PC-9 (cell line): ENCODE measurements around the gene PTH1R. TPM values are rescaled to one million over a fixed set of nuclear protein-coding genes. Genes with fewer than 3 reads are reported as not detected.

Experiments
- Bru-seq: library from RNA; stranded (reverse); fragments of 400-500 nt; gene quantifications from one replicate; lab custom pipeline; 2021; lab: Mats Ljungman, UMichigan
- BruChase-seq, 2 experiments: library from RNA; stranded (reverse); fragments of 400-500 nt; gene quantifications; one replicate each; lab custom pipeline; 2021; lab: Mats Ljungman, UMichigan
- BruUV-seq: library from RNA; stranded (reverse); fragments of 400-500 nt; replicated peaks from 2 replicates; lab custom pipeline; 2021; lab: Mats Ljungman, UMichigan
- CTCF ChIA-PET: fragments of 300-600 bp; sonication (Branson Sonifier 250); formaldehyde crosslinking; loops from one replicate; lab custom pipeline; 2022; ENCODE audit warnings: antibody characterized with exemption; lab: Charles Lee
- POLR2A ChIA-PET: fragments of 300-600 bp; sonication (Branson Sonifier 250); formaldehyde crosslinking; loops from one replicate; lab custom pipeline; 2022; ENCODE audit warnings: antibody characterized with exemption; ENCODE audit not compliant: unreplicated experiment; lab: Charles Lee
- DNase-seq, 2 experiments: peaks; one replicate each; pipeline versions ENCODE4 v3.0.0 to v3.0.0-alpha.2; 2015 to 2022; ENCODE audit warnings: mixed read lengths in 1 of 2
- H2AFZ ChIP-seq: fragments of 200-600 bp; sonication (generic); 2 replicates; pipeline ENCODE4 v1.8.1; 2017; ENCODE audit warnings: antibody characterized with exemption
- H3F3A ChIP-seq: fragments of 200-600 bp; sonication (generic); 2 replicates; pipeline ENCODE4 v1.8.1; 2017; ENCODE audit warnings: antibody characterized with exemption, mild to moderate bottlenecking, low read depth; ENCODE audit not compliant: insufficient read depth
- H3K27ac ChIP-seq: fragments of 200-600 bp; sonication (generic); 2 replicates; pipeline ENCODE4 v1.6.1; 2016; ENCODE audit warnings: mixed run types
- H3K27me3 ChIP-seq: fragments of 200-600 bp; sonication (generic); 2 replicates; pipeline ENCODE4 v1.6.1; 2016; ENCODE audit warnings: low read depth, mixed run types; ENCODE audit not compliant: insufficient read depth
- H3K36me3 ChIP-seq: fragments of 200-600 bp; sonication (generic); 2 replicates; pipeline ENCODE4 v1.6.1; 2016; ENCODE audit warnings: low read depth, mixed run types
- H3K4me1 ChIP-seq: fragments of 200-600 bp; sonication (generic); replicated peaks from 2 replicates; pipeline ENCODE4 v1.6.1; 2016; ENCODE audit warnings: mixed run types; ENCODE audit not compliant: insufficient read depth
- H3K4me2 ChIP-seq: fragments of 200-600 bp; sonication (generic); 2 replicates; pipeline ENCODE4 v1.6.1; 2017; ENCODE audit warnings: mixed run types
- H3K4me3 ChIP-seq: fragments of 200-600 bp; sonication (generic); 2 replicates; pipeline ENCODE4 v1.6.1; 2016; ENCODE audit warnings: mixed run types
- H3K79me2 ChIP-seq: fragments of 200-600 bp; sonication (generic); 2 replicates; pipeline ENCODE4 v1.6.1; 2017; ENCODE audit warnings: low read depth, mixed run types
- H3K9me2 ChIP-seq: fragments of 200-600 bp; sonication (generic); 2 replicates; pipeline ENCODE4 v1.8.1; 2017; ENCODE audit warnings: mild to moderate bottlenecking; ENCODE audit not compliant: insufficient read depth
- H3K9me3 ChIP-seq: fragments of 200-600 bp; sonication (generic); 2 replicates; pipeline ENCODE4 v1.8.1; 2016; ENCODE audit warnings: low read depth; ENCODE audit not compliant: insufficient read depth
- H4K20me1 ChIP-seq: fragments of 200-600 bp; sonication (generic); 2 replicates; pipeline ENCODE4 v1.8.1; 2017; ENCODE audit not compliant: insufficient read depth
- CTCF ChIP-seq: fragments of 200-600 bp; sonication (generic); conservative IDR thresholded peaks from 2 replicates; pipeline ENCODE4 v1.6.1; 2017; ENCODE audit warnings: mixed run types, antibody characterized with exemption, mild to moderate bottlenecking, moderate library complexity
- EZH2 ChIP-seq: fragments of 200-600 bp; sonication (generic); IDR thresholded peaks from 2 replicates; pipeline ENCODE4 v1.8.0; 2017; ENCODE audit warnings: antibody characterized with exemption, low read depth
- intact Hi-C: fragments of 100-400 bp; cut with micrococcal nuclease; formaldehyde crosslinking; loops from one replicate; pipeline ENCODE4 v1.10.0; 2022; ENCODE audit not compliant: unreplicated experiment
- long read RNA-seq: library from polyadenylated mRNA; stranded (forward); transcript quantifications from one replicate; pipeline ENCODE4 v2.0.0, GENCODE V29; 2022
- total RNA-seq: library from RNA; stranded (reverse); gene quantifications from 2 replicates; pipeline ENCODE4 v1.2.3, GENCODE V29; 2021

PTH1R gene
- total RNA-seq (not detected in 2 replicates), Bru-seq, nascent RNA (percentile 6 among the genes with signal in this experiment), BruChase-seq, experiment 1, labeled RNA remaining after a 2-hour chase (percentile 1 among the genes with signal in this experiment), BruChase-seq, experiment 2, labeled RNA remaining after a 6-hour chase (not detected)
- long read RNA-seq, result 0 reads

GRCh38 chr3:46877406-46878125, at the start of gene PTH1R:
Gene PTH1R, plus strand, starts transcription at chr3:46877721. Its CDS starts 5,839 bp downstream, at chr3:46883560.
- POLR2A ChIA-PET, result no interaction called here
- no peaks in the 10 kb centered on the region for H3K9me3 ChIP-seq
- intact Hi-C loops, result no loop called here
- H3K79me2 ChIP-seq, result no peaks in the 10 kb centered on the region
- peak within 1 kb of the TSS; percentile 34; the same call in 1 of the 2 replicates for H3K4me2 ChIP-seq
- no peak within 1 kb of the TSS for H3K27ac ChIP-seq
- H2AFZ ChIP-seq, result no peak within 1 kb of the TSS
- no peaks in the 10 kb centered on the region for H3K36me3 ChIP-seq
- TF ChIP-seq EZH2, result no peak
- TF ChIP-seq CTCF, result no peak
- no TSS peak for BruUV-seq
- CTCF ChIA-PET, result no interaction called here
- no peaks in the 10 kb centered on the region for H3K9me2 ChIP-seq
- H3F3A ChIP-seq, result no peaks in the 10 kb centered on the region; the same call in 1 of the 2 replicates
- no peak within 1 kb of the TSS for H3K4me3 ChIP-seq
- peaks cover 12% of the 10 kb centered on the region for H3K27me3 ChIP-seq
- DNase-seq, result no peak
- H4K20me1 ChIP-seq, result no peaks in the 10 kb centered on the region
- H3K4me1 ChIP-seq, result peaks cover 12% of the 10 kb centered on the region

- no TSS peak for BruUV-seq
- Histone ChIP-seq H3K36me3 (no peaks in the 10 kb centered on the region), H3K9me3 (no peaks in the 10 kb centered on the region), H3K27ac (no peak overlapping the region), H3F3A (no peaks in the 10 kb centered on the region), H3K27me3 (no peaks in the 10 kb centered on the region), H3K79me2 (no peaks in the 10 kb centered on the region), H3K4me1 (no peaks in the 10 kb centered on the region), H3K4me2 (no peak overlapping the region), H3K9me2 (no peaks in the 10 kb centered on the region), H2AFZ (no peak overlapping the region), H4K20me1 (no peaks in the 10 kb centered on the region), H3K4me3 (no peak overlapping the region)
- ChIA-PET POLR2A (no interaction called here), CTCF (no interaction called here)
- intact Hi-C loops, result no loop called here
- DNase-seq, result no peak
- TF ChIP-seq EZH2 (no peak), CTCF (no peak)
Observed at GRCh38 chr3:46829699-46830208, 47.8 kb upstream of the PTH1R start.

GRCh38 chr3:46830801-46831200, 46.7 kb upstream of the PTH1R start:
- Histone ChIP-seq H3K36me3 (no peaks in the 10 kb centered on the region), H3K4me3 (no peak overlapping the region), H3F3A (no peaks in the 10 kb centered on the region), H3K4me2 (no peak overlapping the region), H4K20me1 (no peaks in the 10 kb centered on the region), H3K27me3 (no peaks in the 10 kb centered on the region), H3K9me3 (no peaks in the 10 kb centered on the region), H2AFZ (no peak overlapping the region), H3K27ac (no peak overlapping the region), H3K79me2 (no peaks in the 10 kb centered on the region), H3K4me1 (no peaks in the 10 kb centered on the region), H3K9me2 (no peaks in the 10 kb centered on the region)
- POLR2A ChIA-PET, result no interaction called here
- BruUV-seq, result no TSS peak
- TF ChIP-seq EZH2, result no peak
- TF ChIP-seq CTCF, result no peak
- intact Hi-C loops, result no loop called here
- CTCF ChIA-PET, result no interaction called here
- no peak for DNase-seq
